Left lung (tissue), 10 donors: ENCODE results near the gene ECI1. TPM values are rescaled to one million over a fixed set of nuclear protein-coding genes. Genes with fewer than 3 reads are reported as not detected.
A peak's percentile ranks its signal among the peaks of the same experiment; 100 is the strongest.

Source experiments
- ATAC-seq: fragments of 200-7000 bp; cut with Tn5 transposase; one replicate; pipeline ENCODE4 v1.9.1; 2020; ENCODE audit warnings: moderate library complexity
- DNase-seq, 4 donors: peaks; one replicate each; pipeline ENCODE4 v3.0.0-alpha.2; 2013 to 2020
- H3K27ac ChIP-seq, 2 donors: fragments of 200-600 bp; sonication (generic) in 1 of 2; one replicate each; pipeline versions ENCODE4 v1.5.0 to v1.8.0; 2020 to 2021
- H3K27me3 ChIP-seq, 2 donors: fragments of 200-600 bp; sonication (generic) in 1 of 2; one replicate each; pipeline versions ENCODE4 v1.5.0 to v1.8.0; 2020 to 2021
- H3K36me3 ChIP-seq, 2 donors: fragments of 200-600 bp; sonication (generic) in 1 of 2; one replicate each; pipeline versions ENCODE4 v1.5.0 to v1.8.0; 2020 to 2021
- H3K4me1 ChIP-seq, 2 donors: fragments of 200-600 bp; one replicate each; pipeline ENCODE4 v1.8.0; 2021
- H3K4me3 ChIP-seq, 2 donors: fragments of 200-600 bp; sonication (generic) in 1 of 2; one replicate each; pipeline versions ENCODE4 v1.5.0 to v1.8.0; 2020 to 2021; ENCODE audit warnings: mild to moderate bottlenecking in 1 of 2
- H3K9me3 ChIP-seq, 2 donors: fragments of 200-600 bp; sonication (generic) in 1 of 2; one replicate each; pipeline versions ENCODE4 v1.5.0 to v1.8.0; 2020 to 2021
- intact Hi-C, 2 donors: fragments of 100-400 bp; cut with DNase I; formaldehyde crosslinking; loops; one replicate each; pipeline versions ENCODE4 v1.11.2 to v1.14.2; 2022
- polyA plus RNA-seq, 6 donors: library from polyadenylated mRNA; unstranded; fragments of 120-200 nt; gene quantifications; one replicate each; pipeline ENCODE4 v1.2.1, GENCODE V29; 2013; ENCODE audit not compliant: insufficient read length in 6 of 6
- total RNA-seq, 2 donors: library from RNA; stranded (reverse); fragmentation: NEBNext Ultra II Directional; extraction: Animal tissue kit (Norgen Biotek cat#: 25700); gene quantifications; one replicate each; pipeline ENCODE4 v1.2.1, GENCODE V29; 2021
- TF ChIP-seq, protein P1 (sequence below), 2 donors: fragments of 200-600 bp; sonication (generic) in 1 of 2; IDR thresholded peaks; one replicate each; pipeline versions ENCODE4 v1.5.0 to v1.8.0; 2021; ENCODE audit warnings: antibody characterized with exemption in 2 of 2
- donor health status: DM: no; HTN: yes; CAD: no.
- donor health status: DM: no; HTN: no; CAD: no.

The ECI1 gene
- total and polyA plus RNA-seq, 8 donors, result 41.8 to 63.5 (median 51.2) TPM

DNA sequence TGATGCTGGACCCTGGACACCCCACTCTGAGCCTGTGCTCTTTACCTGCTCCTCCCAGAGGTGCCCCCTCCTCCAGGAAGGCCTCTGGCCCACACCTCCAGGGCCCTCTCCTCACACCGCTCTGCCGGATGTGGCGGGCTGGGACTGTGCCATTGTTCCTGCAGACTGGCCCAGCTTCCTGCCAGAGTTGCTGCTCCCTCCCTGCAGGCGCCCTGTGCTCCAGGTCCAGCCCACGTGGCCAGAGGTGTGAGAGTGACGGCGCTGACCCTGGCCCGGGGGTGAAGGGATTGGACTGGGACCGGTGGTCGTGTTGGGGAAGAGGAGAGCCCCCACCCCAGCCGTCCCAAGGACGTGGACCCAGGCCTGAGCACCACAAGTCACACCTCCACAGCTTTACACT, 22.3 kb downstream of the ECI1 start:
- Histone ChIP-seq H3K4me3 (no peak overlapping the region), H3K27me3 (no peaks in the 10 kb centered on the region), H3K4me1 (peaks cover 9 to 26% of the 10 kb centered on the region in 2 donors), H3K36me3 (peaks cover 0 to 63% of the 10 kb centered on the region in 2 donors), H3K27ac (no peak overlapping the region), H3K9me3 (no peaks in the 10 kb centered on the region)
- TF ChIP-seq, protein P1, sequence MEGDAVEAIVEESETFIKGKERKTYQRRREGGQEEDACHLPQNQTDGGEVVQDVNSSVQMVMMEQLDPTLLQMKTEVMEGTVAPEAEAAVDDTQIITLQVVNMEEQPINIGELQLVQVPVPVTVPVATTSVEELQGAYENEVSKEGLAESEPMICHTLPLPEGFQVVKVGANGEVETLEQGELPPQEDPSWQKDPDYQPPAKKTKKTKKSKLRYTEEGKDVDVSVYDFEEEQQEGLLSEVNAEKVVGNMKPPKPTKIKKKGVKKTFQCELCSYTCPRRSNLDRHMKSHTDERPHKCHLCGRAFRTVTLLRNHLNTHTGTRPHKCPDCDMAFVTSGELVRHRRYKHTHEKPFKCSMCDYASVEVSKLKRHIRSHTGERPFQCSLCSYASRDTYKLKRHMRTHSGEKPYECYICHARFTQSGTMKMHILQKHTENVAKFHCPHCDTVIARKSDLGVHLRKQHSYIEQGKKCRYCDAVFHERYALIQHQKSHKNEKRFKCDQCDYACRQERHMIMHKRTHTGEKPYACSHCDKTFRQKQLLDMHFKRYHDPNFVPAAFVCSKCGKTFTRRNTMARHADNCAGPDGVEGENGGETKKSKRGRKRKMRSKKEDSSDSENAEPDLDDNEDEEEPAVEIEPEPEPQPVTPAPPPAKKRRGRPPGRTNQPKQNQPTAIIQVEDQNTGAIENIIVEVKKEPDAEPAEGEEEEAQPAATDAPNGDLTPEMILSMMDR (IDR thresholded peaks at IDR 0.05), result no peak
- ATAC-seq, result no peak
- intact Hi-C loops, result no loop called here
- DNase-seq, result no peak

DNA sequence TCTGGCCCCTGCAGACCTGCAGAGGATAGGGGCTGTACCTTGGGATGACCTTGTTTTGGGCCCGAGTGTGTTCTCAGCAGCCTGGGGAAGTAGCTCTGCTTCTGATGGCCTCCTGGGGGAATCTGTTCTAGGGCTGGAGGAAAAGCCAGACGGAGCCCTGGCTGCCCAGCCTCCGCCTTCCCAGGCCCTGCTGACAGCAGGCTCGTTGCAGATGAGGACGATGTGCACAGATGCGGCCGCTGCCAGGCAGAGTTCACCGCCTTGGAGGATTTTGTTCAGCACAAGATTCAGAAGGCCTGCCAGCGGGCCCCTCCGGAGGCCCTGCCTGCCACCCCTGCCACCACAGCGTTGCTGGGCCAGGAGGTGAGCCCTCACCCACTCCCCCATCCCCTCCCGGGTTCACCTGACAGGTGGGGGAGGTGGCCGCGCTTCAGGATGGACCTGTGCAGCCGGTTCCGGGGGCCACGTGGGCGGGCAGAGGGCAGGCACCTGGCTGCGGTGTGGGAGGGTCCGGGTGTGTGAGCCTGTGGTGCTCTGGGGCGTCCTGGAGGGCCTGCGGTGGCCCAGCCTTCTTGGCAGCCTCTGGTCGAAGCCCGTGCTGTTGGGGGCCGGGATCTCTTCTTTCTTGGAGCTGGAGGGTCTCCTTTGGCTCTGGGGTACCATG, 23.1 kb downstream of the ECI1 start:
- intact Hi-C loops, result no loop called here
- H3K36me3 ChIP-seq, result peaks cover 0 to 55% of the 10 kb centered on the region in 2 donors

DNA sequence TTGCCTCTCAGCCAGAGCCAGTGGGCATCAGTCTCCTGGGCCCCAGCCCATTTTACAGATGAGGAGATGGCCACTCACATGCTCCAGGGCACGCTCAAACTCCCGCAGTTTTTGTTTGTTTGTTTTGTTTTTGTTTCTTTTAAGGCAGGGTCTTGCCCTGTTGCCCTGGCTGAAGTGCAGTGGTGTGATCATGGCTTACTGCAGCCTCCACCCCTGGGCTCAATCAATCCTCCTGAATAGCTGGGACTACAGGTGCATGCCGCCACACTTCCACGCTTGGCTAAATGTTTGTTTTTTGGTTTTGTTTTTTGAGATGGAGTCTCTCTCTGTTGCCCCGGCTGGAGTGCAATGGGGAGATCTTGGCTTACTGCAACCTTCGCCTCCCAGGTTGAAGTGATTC, 24.5 kb downstream of the ECI1 start:
- TF ChIP-seq, protein P1 (IDR thresholded peaks at IDR 0.05), result no peak
- DNase-seq, result no peak
- Histone ChIP-seq H3K4me1 (peaks cover 9 to 34% of the 10 kb centered on the region in 2 donors), H3K27me3 (no peaks in the 10 kb centered on the region), H3K27ac (no peak overlapping the region), H3K9me3 (no peaks in the 10 kb centered on the region), H3K36me3 (peaks cover 0 to 41% of the 10 kb centered on the region in 2 donors), H3K4me3 (no peak overlapping the region)
- intact Hi-C loops, result no loop called here
- no peak for ATAC-seq

More for the DNA sequence above, 23.1 kb downstream of the ECI1 start:
- Histone ChIP-seq H3K27ac (no peak overlapping the region), H3K27me3 (no peaks in the 10 kb centered on the region), H3K9me3 (no peaks in the 10 kb centered on the region), H3K4me1 (peaks cover 9 to 29% of the 10 kb centered on the region in 2 donors), H3K4me3 (no peak overlapping the region)
- ATAC-seq (no peak), DNase-seq (no peak)
- TF ChIP-seq, protein P1 (IDR thresholded peaks at IDR 0.05), result no peak

DNA sequence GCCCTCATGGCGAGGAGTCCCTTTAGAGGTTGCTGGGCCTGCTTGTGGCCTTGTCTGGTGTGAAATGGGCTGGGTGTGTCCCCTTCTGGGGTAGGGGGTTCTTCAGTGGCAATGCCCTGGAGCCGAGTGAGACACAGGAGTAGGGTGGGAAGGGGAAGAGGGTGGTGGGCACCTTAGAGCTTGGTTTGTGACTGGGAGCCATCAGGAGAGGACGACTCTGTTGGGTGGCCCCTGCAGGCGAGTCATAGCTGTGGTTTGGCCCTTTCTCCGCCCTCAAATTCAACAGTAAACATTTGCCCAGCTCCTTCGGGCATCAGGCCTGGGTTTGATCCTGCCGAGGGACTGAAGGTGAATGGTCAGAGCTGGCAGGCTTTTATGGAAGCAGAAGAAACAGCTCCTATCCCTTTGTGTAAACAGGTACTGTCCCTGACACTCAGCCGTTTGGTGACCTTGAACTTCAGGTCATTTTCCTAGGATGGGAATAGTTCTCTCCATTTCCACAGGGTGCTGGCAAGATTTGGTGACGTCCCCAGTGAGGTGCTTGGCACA, 25.1 kb downstream of the ECI1 start:
- Histone ChIP-seq H3K36me3 (peaks cover 0 to 35% of the 10 kb centered on the region in 2 donors), H3K27me3 (no peaks in the 10 kb centered on the region), H3K4me3 (no peak overlapping the region), H3K9me3 (no peaks in the 10 kb centered on the region), H3K27ac (no peak overlapping the region), H3K4me1 (peaks cover 9 to 34% of the 10 kb centered on the region in 2 donors)
- intact Hi-C loops, result no loop called here
- no peak for ATAC-seq
- no peak for DNase-seq
- TF ChIP-seq, protein P1 (IDR thresholded peaks at IDR 0.05), result no peak

DNA sequence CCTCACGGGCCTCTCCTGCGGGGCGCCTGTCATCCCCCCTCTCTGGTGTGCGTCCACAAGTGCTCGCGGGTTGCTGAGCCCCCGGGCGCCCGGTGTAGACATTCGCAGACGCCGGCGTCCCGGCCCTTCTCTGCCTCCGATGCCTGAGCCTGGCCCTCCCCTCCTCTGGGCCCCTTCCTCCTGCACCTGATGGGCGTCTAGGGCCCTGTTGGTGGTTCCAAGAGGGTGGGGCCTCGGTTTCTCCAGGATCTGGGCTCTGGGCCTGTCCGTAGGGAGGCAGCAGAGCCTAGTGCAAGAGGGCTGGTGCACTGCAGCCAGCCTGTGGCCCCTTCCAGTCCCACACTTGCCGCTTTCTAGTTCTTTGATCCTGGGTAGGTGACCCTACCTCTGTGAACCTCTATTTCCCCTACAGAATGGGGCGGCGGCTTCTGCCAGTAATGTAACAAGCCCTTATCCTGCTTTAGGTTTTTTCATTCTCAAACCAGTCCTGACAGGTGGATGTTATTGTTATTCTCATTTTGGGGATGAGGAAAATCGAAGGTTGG, 27.4 kb downstream of the ECI1 start:
- H3K9me3 ChIP-seq, result no peaks in the 10 kb centered on the region
- peak overlapping the region; percentile 98 to 100 for H3K4me3 ChIP-seq
- H3K4me1 ChIP-seq, result peaks cover 9 to 34% of the 10 kb centered on the region in 2 donors
- intact Hi-C loops, result no loop called here
- ATAC-seq, result peak; percentile 73
- H3K27me3 ChIP-seq, result no peaks in the 10 kb centered on the region
- H3K36me3 ChIP-seq, result peaks cover 0 to 12% of the 10 kb centered on the region in 2 donors
- TF ChIP-seq, protein P1 (IDR thresholded peaks at IDR 0.05), result no peak
- peak in 2 of 4 donors; percentile 38 to 61 for DNase-seq
- peak overlapping the region; percentile 75 to 94 for H3K27ac ChIP-seq
